Mesenchymal stem cell (in vitro differentiated cells and primary cell): Measurements from ENCODE around the gene SOWAHA.

Source experiments
- DNase-seq: peaks from one replicate; pipeline ENCODE4 v3.0.0-alpha.2; 2013
- H2AFZ ChIP-seq: one replicate; pipeline ENCODE4 v1.6.1; 2013; ENCODE audit warnings: low read depth, mild to moderate bottlenecking, control low read depth, inconsistent platforms, low read length, moderate library complexity
- H2AK5ac ChIP-seq: 2 replicates; pipeline ENCODE4 v1.6.1; 2013; ENCODE audit warnings: low read length, moderate library complexity, mild to moderate bottlenecking, inconsistent platforms; ENCODE audit not compliant: severe bottlenecking
- H2BK120ac ChIP-seq: one replicate; pipeline ENCODE4 v1.6.1; 2013; ENCODE audit warnings: low read depth, mild to moderate bottlenecking, inconsistent platforms, low read length, moderate library complexity
- H2BK12ac ChIP-seq, 2 experiments: one replicate each; pipeline ENCODE4 v1.6.1; 2013; ENCODE audit warnings: inconsistent platforms in 2 of 2, low read length in 2 of 2, mild to moderate bottlenecking in 2 of 2, moderate library complexity in 2 of 2, control low read depth in 1 of 2
- H2BK15ac ChIP-seq: one replicate; pipeline ENCODE4 v1.6.1; 2013; ENCODE audit warnings: mild to moderate bottlenecking, low read depth, inconsistent platforms; ENCODE audit not compliant: poor library complexity, severe bottlenecking
- H2BK5ac ChIP-seq: 2 replicates; pipeline ENCODE4 v1.6.1; 2013; ENCODE audit warnings: low read depth, mild to moderate bottlenecking, low read length, control low read depth, inconsistent platforms; ENCODE audit not compliant: poor library complexity, severe bottlenecking
- H3K14ac ChIP-seq, 2 experiments: one replicate each; pipeline ENCODE4 v1.6.1; 2013; ENCODE audit warnings: inconsistent platforms in 2 of 2, low read length in 2 of 2, control low read depth in 1 of 2, mild to moderate bottlenecking in 1 of 2, moderate library complexity in 1 of 2
- H3K18ac ChIP-seq, 2 experiments: one replicate each; pipeline ENCODE4 v1.6.1; 2013; ENCODE audit warnings: inconsistent platforms in 2 of 2, low read length in 2 of 2, control low read depth in 1 of 2, low read depth in 1 of 2, mild to moderate bottlenecking in 1 of 2
- H3K23ac ChIP-seq, 2 experiments: one replicate each; pipeline ENCODE4 v1.6.1; 2013; ENCODE audit warnings: inconsistent platforms in 2 of 2, low read length in 2 of 2, mild to moderate bottlenecking in 2 of 2, moderate library complexity in 2 of 2, control low read depth in 1 of 2
- H3K27ac ChIP-seq: 2 replicates; pipeline ENCODE4 v1.5.1; 2013; ENCODE audit warnings: mild to moderate bottlenecking, moderate library complexity, low read length, control low read depth, inconsistent platforms; ENCODE audit not compliant: poor library complexity, severe bottlenecking
- H3K27me3 ChIP-seq, 2 experiments: 2 replicates each; pipeline versions ENCODE4 v1.6.1 to v1.7.0; 2013; ENCODE audit warnings: low read length in 2 of 2, mild to moderate bottlenecking in 2 of 2, moderate library complexity in 2 of 2, control low read depth in 1 of 2, inconsistent platforms in 1 of 2; ENCODE audit not compliant: control insufficient read depth in 1 of 2, insufficient read depth in 1 of 2
- H3K36me3 ChIP-seq, 2 experiments: 2 replicates each; pipeline versions ENCODE4 v1.6.1 to v1.7.0; 2013; ENCODE audit warnings: low read length in 2 of 2, control low read depth in 1 of 2, inconsistent platforms in 1 of 2, low read depth in 1 of 2, mild to moderate bottlenecking in 1 of 2; ENCODE audit not compliant: insufficient read depth in 2 of 2, control insufficient read depth in 1 of 2
- H3K4ac ChIP-seq, 2 experiments: one replicate each; pipeline ENCODE4 v1.6.1; 2013; ENCODE audit warnings: inconsistent platforms in 2 of 2, low read length in 2 of 2, mild to moderate bottlenecking in 2 of 2, moderate library complexity in 2 of 2, control low read depth in 1 of 2, low read depth in 1 of 2
- H3K4me1 ChIP-seq: 2 replicates; pipeline ENCODE4 v1.6.1; 2013; ENCODE audit warnings: low read depth, low read length, control low read depth; ENCODE audit not compliant: control insufficient read depth, insufficient read depth
- H3K4me2 ChIP-seq: 2 replicates; pipeline ENCODE4 v1.6.1; 2013; ENCODE audit warnings: low read length, mild to moderate bottlenecking, inconsistent platforms; ENCODE audit not compliant: poor library complexity, severe bottlenecking
- H3K4me3 ChIP-seq, 2 experiments: 2 replicates each; pipeline versions ENCODE4 v1.5.1 to v1.7.0; 2013; ENCODE audit warnings: low read length in 2 of 2, mild to moderate bottlenecking in 2 of 2, control low read depth in 1 of 2, low read depth in 1 of 2; ENCODE audit not compliant: insufficient read depth in 1 of 2
- H3K79me1 ChIP-seq: replicated peaks from 2 replicates; pipeline ENCODE4 v1.6.1; 2013; ENCODE audit warnings: mild to moderate bottlenecking, control low read depth, low read length, inconsistent platforms; ENCODE audit not compliant: poor library complexity, severe bottlenecking
- H3K9ac ChIP-seq: 2 replicates; pipeline ENCODE4 v1.7.0; 2013; ENCODE audit warnings: mild to moderate bottlenecking, low read length, moderate library complexity
- H3K9me3 ChIP-seq: 2 replicates; pipeline ENCODE4 v1.7.0; 2013; ENCODE audit warnings: mild to moderate bottlenecking, low read length; ENCODE audit not compliant: control insufficient read depth
- H4K8ac ChIP-seq: one replicate; pipeline ENCODE4 v1.6.1; 2013; ENCODE audit warnings: inconsistent platforms, mild to moderate bottlenecking, low read length, moderate library complexity
- H4K91ac ChIP-seq: one replicate; pipeline ENCODE4 v1.6.1; 2013; ENCODE audit warnings: mild to moderate bottlenecking, low read length, inconsistent platforms
- WGBS: methylation state at CpG from one replicate; pipeline ENCODE4 v1.1.7; 2013; ENCODE audit warnings: mixed read lengths; 5-methylcytosine and 5-hydroxymethylcytosine counted together

Gene SOWAHA

DNA sequence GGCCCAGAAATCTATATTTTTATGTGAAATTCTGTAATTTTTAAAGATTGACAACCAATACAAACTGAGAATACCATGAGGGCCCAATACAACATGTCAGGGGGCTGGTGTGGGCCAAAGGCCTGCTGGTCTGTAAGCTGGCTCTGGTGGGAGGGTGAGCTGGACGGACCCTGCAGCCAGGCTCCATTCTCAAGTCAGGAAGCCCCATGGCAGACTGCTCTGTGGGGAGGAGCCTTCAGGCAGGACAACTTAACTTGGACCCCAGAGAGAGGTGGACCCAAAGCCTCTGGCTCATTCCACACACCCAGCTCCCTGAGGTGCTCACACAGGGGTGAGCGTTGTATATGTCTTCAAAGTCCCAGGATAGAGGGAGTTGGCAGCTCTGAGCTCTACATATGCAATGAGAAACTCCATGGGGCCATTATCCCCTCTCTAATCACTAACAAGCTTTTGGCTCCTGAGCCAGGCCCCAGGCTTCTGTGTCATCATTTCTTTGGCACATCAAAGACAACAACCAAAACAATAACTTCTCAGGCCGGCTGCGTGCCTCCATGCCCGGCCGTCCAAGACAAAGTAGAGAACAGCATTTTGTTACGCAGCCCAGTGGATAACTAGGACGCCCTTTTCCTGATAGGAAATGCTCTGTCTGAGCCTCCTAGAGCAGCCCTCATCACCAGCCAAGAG is 42.5 kb upstream of the SOWAHA start:
- Histone ChIP-seq H3K27me3 (no peaks in the 10 kb centered on the region), H3K4me3 (no peak overlapping the region), H2BK15ac (no peak overlapping the region), H3K79me1 (peaks cover 60% of the 10 kb centered on the region), H3K36me3 (peaks cover 0 to 31% of the 10 kb centered on the region in 2 experiments), H2AK5ac (peak overlapping the region; percentile 51), H3K23ac (no peak overlapping the region), H3K18ac (peak overlapping the region in 1 of 2 experiments; percentile 23), H3K4ac (peak overlapping the region in 1 of 2 experiments; percentile 30), H3K14ac (no peak overlapping the region), H4K91ac (no peak overlapping the region), H3K4me1 (peaks cover 55% of the 10 kb centered on the region), H4K8ac (no peak overlapping the region), H2BK120ac (peak overlapping the region; percentile 68), H3K9me3 (no peaks in the 10 kb centered on the region), H2BK12ac (no peak overlapping the region), H3K27ac (no peak overlapping the region), H2BK5ac (no peak overlapping the region), H3K4me2 (no peak overlapping the region), H3K9ac (no peak overlapping the region), H2AFZ (no peak overlapping the region)
- DNase-seq = no peak
- WGBS = 96% methylated on average over 8 of the region's 8 CpGs

DNA sequence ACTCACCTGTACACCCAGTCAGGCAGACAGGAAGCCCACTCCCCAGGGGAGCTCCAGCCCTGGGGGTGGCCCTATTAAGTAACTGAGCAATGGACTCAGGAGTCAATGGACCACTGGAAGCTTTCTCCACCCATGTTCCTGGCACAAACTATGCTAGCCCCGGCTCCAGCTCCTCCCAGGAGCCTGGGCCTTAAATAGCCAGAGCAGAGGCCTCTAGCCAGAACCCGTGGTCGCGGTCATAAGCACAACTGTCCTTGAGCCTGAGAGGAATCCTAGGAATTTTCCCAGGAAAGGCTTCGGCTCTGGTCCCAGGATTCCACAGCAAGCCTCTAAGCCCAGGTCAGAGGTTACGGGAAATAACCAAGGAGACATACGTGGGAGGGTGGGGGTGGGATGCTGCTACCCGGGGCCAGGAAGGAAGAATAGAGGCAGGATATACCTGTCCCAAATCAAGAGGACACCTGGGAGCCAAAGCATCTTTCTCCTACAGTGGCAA is 41.6 kb upstream of the SOWAHA start:
- Histone ChIP-seq H2BK5ac (no peak overlapping the region), H2BK15ac (peak overlapping the region; percentile 29), H3K14ac (no peak overlapping the region), H4K8ac (peak overlapping the region; percentile 27), H3K4me1 (peaks cover 58% of the 10 kb centered on the region), H3K79me1 (peaks cover 53% of the 10 kb centered on the region), H3K9ac (no peak overlapping the region), H2AFZ (no peak overlapping the region), H3K9me3 (no peaks in the 10 kb centered on the region), H3K36me3 (peaks cover 0 to 23% of the 10 kb centered on the region in 2 experiments), H3K27ac (peak overlapping the region; percentile 5), H3K27me3 (no peaks in the 10 kb centered on the region), H3K23ac (peak overlapping the region in 1 of 2 experiments; percentile 9), H3K18ac (peak overlapping the region; percentile 13 to 56), H2BK120ac (peak overlapping the region; percentile 68), H3K4ac (no peak overlapping the region), H3K4me3 (no peak overlapping the region), H3K4me2 (no peak overlapping the region), H2BK12ac (peak overlapping the region in 1 of 2 experiments; percentile 37), H2AK5ac (no peak overlapping the region), H4K91ac (no peak overlapping the region)
- WGBS = 20% methylated on average over 7 of the region's 8 CpGs
- peak; percentile 93 for DNase-seq

DNA sequence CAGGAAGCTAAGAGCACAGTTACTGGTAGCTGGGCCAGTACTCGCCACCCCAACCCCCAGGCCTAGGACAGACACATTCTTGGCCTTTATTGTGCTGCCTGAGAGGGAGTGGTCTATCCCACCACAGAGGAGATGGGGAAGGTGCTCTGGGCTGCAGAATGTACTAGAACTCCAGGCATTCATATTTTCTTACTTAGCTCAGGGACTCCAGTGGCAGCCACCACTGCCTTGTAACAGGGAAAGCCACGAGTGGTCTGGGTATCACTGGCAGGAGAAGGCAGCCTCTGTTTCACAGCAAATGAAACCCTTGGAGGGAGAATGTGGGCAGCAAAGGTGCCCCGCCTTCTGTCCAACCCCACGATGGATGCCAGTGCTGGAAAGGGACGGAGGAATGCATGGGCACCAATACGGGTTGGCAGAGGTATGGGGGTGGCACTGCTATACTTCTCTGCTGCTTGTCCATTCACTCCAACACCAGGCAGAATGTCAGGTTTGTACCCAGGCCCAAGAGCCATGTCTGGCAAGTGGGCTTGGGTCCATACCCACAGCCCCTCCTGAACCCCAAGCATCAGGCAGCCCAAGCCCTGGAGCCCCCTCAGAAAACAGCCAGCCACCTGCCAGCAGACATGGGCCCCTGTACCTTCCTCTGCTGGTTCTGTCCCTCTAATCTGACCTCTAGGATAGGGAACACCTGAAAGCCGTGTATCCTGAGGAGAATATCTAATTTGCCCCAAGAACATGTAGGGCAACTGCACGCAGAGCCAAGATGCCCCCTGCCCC is 40.6 kb upstream of the SOWAHA start:
- Histone ChIP-seq H4K8ac (peak overlapping the region; percentile 7), H3K14ac (no peak overlapping the region), H3K36me3 (peaks cover 0 to 23% of the 10 kb centered on the region in 2 experiments), H2BK120ac (no peak overlapping the region), H3K18ac (peak overlapping the region; percentile 56 to 82), H3K79me1 (peaks cover 46% of the 10 kb centered on the region), H3K4me1 (peaks cover 54% of the 10 kb centered on the region), H3K4me2 (no peak overlapping the region), H2AK5ac (peak overlapping the region; percentile 88), H3K4ac (peak overlapping the region in 1 of 2 experiments; percentile 46), H2BK12ac (peak overlapping the region in 1 of 2 experiments; percentile 28), H3K9ac (no peak overlapping the region), H2BK15ac (no peak overlapping the region), H3K23ac (peak overlapping the region in 1 of 2 experiments; percentile 48), H3K4me3 (no peak overlapping the region), H3K27ac (no peak overlapping the region), H3K27me3 (no peaks in the 10 kb centered on the region), H4K91ac (no peak overlapping the region), H2BK5ac (no peak overlapping the region), H3K9me3 (no peaks in the 10 kb centered on the region), H2AFZ (no peak overlapping the region)
- 95% methylated on average over 7 of the region's 8 CpGs for WGBS
- no peak for DNase-seq

DNA sequence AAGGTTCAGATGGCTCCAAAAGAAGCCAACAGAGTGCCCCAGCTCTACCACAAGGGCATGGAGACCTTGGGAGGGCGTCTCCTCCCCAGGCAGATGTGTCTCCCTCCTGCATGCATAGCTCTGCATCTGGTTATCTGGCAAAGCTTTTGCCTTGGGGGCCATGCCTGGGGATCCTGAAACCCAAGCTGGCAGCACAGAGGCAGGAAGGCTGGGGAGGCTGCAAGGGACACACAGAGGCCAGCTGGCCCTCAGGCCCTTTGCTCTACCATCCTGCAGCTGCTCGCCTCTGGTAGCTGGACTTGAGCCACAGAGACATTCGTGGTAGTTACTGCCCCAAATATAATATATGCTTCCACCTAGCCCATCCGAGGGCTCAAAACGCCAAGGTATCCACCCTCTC is 40.0 kb upstream of the SOWAHA start:
- no peak for DNase-seq
- Histone ChIP-seq H3K9ac (no peak overlapping the region), H3K27me3 (no peaks in the 10 kb centered on the region), H3K79me1 (peaks cover 49% of the 10 kb centered on the region), H3K4ac (no peak overlapping the region), H2BK15ac (no peak overlapping the region), H2BK12ac (peak overlapping the region in 1 of 2 experiments; percentile 11), H3K4me2 (no peak overlapping the region), H3K4me1 (peaks cover 54% of the 10 kb centered on the region), H3K18ac (no peak overlapping the region), H2AK5ac (peak overlapping the region; percentile 88), H3K14ac (no peak overlapping the region), H3K27ac (no peak overlapping the region), H4K91ac (no peak overlapping the region), H2BK5ac (no peak overlapping the region), H3K4me3 (no peak overlapping the region), H3K36me3 (peaks cover 0 to 23% of the 10 kb centered on the region in 2 experiments), H3K9me3 (no peaks in the 10 kb centered on the region), H3K23ac (no peak overlapping the region), H2BK120ac (no peak overlapping the region), H2AFZ (no peak overlapping the region), H4K8ac (no peak overlapping the region)
- 95% methylated on average over 5 of the region's 5 CpGs for WGBS
